Measurements from ENCODE around the gene GMEB2.

Gene GMEB2

GRCh38 chr20:63545814-63546213, 81.1 kb downstream of the GMEB2 start:
- no peak for DNase-seq (ENCODE audit: low spot score)

GRCh38 chr20:63544958-63545516, 81.9 kb downstream of the GMEB2 start:
- DNase-seq (ENCODE audit: low spot score) = no peak

- no peak for DNase-seq (ENCODE audit: low spot score)
Observed at GRCh38 chr20:63544241-63544957, 82.5 kb downstream of the GMEB2 start.

DNA sequence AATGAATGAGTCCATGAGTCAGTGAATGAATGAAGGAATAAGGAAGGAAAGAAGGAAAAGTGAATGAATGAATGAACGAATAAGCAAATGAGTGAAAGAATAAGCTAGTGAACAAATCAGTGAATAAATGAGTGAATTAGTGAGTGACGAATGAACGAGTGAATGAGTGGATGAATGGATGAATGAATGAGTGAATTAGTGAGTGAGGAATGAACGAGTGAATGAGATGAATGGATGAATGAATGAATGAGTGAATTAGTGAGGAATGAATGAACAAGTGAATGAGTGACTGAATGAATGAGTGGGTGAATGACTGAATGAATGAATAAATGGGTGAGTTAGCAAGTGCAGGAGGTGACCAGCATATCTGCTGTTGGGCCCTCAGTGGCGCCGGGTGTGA, 83.2 kb downstream of the GMEB2 start:
- DNase-seq (ENCODE audit: low spot score) = no peak

DNA sequence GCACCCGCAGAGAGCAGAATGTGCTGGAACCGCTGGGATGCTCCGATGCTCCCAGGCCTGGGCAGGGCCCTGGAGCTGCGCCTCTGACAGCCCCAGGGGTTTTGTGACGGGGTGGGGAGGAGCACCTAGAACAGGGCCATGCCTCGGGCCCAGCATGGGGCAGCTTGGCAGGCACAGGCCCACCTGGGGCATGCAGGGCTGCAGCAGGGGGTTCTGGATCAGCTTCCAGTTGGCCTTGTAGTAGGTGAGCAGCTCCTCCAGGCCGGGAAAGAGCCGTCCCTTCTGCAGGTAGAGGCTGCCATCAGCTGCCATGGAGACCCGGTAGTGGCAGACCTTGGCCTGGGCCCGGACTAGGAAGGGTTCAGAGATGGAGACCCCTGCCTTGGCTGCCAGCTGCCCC, 83.8 kb downstream of the GMEB2 start:
- no peak for DNase-seq (ENCODE audit: low spot score)

DNA sequence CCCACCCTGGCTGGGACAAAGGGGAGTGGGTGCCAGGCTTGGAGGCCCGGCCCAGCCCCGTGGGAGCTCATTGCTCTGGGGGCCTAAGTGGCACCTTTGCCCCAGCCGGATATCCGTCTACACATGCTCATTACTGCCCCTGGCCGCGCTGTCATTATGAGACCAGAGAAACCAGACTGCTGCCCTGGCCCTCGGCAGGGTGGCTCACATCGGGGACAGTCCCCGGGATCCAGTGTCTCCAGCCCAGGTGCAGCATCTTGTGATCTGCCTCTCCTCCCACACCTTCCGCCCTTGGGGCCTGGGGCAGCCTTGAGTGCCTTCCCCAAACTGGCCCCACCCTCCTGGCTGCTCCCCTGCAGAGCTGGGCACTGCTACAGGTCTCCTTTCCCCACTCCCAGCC, 84.2 kb downstream of the GMEB2 start:
- DNase-seq (ENCODE audit: low spot score) = no peak

GRCh38 chr20:63542031-63542559, 84.8 kb downstream of the GMEB2 start:
- no peak for DNase-seq (ENCODE audit: low spot score)

DNA sequence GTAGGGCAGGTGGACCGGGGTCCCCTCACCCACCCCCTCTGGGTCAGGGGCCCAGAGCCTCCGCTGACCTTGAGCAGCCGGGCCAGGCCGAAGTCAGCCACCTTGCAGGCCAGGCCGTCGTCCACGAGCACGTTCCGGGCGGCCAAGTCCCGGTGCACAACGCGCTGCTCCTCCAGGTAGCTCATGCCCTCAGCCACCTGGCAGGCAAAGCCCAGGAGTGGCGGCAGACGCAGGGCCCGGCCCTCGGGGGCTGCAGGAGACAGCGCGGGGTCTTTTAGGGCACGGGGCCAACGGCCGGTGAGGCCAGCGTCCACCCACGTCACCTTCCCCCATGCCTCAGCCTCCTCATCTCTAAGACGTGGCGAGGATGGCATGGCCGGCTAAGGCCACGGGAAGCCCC, 85.5 kb downstream of the GMEB2 start:
- DNase-seq (ENCODE audit: low spot score) = no peak

GRCh38 chr20:63540417-63541186, 86.3 kb downstream of the GMEB2 start:
- DNase-seq (ENCODE audit: low spot score) = no peak

DNA sequence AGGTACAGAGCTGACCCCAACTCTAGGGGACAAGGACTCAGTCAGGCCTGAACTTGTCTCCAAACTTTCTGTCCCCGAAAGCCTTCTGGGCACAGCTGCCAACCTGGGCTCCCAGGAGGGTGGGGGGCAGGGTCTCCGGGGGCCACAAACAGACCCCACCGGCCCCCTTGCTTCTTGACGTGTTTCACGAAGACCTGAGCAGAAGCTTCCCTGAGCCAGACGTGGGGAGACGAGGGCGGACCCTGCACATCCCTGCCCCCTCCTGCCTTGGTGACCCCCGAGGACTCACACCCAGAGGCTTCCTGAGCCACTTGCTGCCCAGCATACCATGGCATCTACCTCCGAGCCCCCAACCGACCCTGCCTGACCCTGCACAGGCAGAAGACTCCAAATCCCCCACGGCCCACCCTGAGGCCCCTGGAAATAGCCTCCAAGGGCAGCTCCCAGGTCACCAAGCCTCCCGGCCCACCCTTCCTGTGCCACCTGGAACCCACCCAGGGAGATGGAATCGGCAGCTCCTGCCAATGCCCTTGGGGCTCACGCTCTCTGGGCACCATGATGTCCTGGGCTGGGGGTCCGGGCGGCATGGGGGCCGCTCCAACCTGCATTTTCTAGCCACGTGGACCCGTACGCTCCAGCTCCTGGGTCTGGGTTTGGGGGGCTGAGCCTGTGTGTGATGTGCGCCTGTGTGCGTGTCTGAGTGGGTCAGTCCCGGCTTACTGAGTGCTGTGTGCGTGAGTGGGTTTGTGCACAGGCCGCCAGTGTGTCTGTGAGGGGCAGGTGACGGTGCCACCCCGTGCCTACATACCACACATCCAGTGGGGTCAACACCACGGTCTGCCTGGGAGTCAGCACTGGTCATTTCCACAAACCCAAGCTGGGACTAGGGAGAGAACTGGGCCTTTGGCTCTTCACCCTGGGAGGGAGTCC, 87.2 kb downstream of the GMEB2 start:
- DNase-seq (ENCODE audit: low spot score) = no peak

GRCh38 chr20:63539092-63539430, 87.8 kb downstream of the GMEB2 start:
- DNase-seq (ENCODE audit: low spot score) = no peak

DNA sequence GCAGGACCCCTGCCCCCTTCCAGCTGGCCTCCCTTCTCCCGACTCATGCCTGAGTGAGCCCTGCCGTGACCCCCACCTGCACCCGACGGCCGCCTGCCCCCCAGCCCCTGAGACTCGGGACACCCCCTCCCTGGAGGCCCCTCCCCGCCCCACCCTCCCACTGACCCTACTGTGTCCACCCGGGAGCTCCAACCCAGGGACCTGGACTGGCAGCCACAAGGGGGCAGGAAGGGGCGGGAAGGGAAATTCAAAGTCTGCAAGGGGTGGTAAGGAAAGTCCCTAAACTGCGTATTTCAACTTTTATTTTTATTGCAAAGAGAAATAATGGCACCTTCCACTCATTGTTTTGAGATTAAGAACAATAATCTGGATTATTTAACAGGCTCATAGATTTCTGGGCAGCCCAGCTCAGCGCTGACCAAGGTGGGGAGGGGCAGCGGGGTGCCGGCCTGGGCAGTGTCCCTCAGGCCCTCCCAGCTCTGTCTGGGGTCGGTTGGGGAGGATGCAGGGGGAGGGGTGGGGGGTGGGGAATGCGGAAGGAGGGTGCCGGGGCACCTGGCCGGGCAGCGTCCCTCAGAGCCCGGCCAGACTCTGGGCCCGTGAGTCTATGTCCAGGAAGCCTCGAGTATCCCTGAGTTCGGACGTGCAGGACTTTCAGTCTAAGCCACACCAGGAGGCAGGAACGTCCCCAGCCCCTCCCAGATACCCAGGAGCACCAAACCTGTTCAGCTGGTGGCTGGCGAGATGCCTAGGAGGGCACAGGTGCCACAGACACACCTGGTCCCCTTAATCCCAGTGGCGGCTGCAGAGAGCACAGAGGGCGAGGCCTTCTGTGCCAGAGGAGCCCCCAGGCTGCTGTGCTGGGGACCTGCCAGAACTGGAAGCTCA, 88.5 kb downstream of the GMEB2 start:
- DNase-seq (ENCODE audit: low spot score) = no peak
